Kidney epithelial cell (primary cell): ENCODE data around the gene SYT11. TPM values are rescaled to one million over a fixed set of nuclear protein-coding genes. Genes with fewer than 3 reads are reported as not detected.

Experiments used
- DNase-seq: peaks from one replicate; pipeline ENCODE4 v3.0.0-alpha.2; 2010; ENCODE audit warnings: low read depth
- H3K27me3 ChIP-seq: 2 replicates; pipeline ENCODE4 v1.6.0; 2011; ENCODE audit warnings: low read length; ENCODE audit not compliant: control insufficient read depth, insufficient read depth
- H3K36me3 ChIP-seq: 2 replicates; pipeline ENCODE4 v1.5.1; 2011; ENCODE audit warnings: low read length; ENCODE audit not compliant: control insufficient read depth, insufficient read depth
- H3K4me3 ChIP-seq: 2 replicates; pipeline ENCODE4 v1.5.1; 2011; ENCODE audit warnings: low read depth, mild to moderate bottlenecking, control low read depth, low read length
- total RNA-seq: library from RNA; depleted of rRNA; stranded (reverse); fragments of >200 nt; gene quantifications from 2 replicates; pipeline ENCODE4 v1.2.3, GENCODE V29; 2015
- TF ChIP-seq, protein P1 (sequence below): IDR thresholded peaks from 2 replicates; pipeline ENCODE4 v1.5.1; 2011; ENCODE audit warnings: mild to moderate bottlenecking, moderate library complexity, low read length, control low read depth, inconsistent platforms; ENCODE audit not compliant: insufficient read depth, poor library complexity, severe bottlenecking

Gene SYT11, protein sequence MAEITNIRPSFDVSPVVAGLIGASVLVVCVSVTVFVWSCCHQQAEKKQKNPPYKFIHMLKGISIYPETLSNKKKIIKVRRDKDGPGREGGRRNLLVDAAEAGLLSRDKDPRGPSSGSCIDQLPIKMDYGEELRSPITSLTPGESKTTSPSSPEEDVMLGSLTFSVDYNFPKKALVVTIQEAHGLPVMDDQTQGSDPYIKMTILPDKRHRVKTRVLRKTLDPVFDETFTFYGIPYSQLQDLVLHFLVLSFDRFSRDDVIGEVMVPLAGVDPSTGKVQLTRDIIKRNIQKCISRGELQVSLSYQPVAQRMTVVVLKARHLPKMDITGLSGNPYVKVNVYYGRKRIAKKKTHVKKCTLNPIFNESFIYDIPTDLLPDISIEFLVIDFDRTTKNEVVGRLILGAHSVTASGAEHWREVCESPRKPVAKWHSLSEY
- total RNA-seq, result 23.4 and 28.1 TPM in 2 replicates

GRCh38 chr1:155859234-155859829 lies at the start of gene SYT11:
SYT11 (plus strand) TSS chr1:155859567; CDS start chr1:155859762, 195 bp downstream.
- Histone ChIP-seq H3K36me3 (no peaks in the 10 kb centered on the region), H3K27me3 (no peaks in the 10 kb centered on the region), H3K4me3 (peak within 1 kb of the TSS; percentile 49)
- TF ChIP-seq, protein P1, sequence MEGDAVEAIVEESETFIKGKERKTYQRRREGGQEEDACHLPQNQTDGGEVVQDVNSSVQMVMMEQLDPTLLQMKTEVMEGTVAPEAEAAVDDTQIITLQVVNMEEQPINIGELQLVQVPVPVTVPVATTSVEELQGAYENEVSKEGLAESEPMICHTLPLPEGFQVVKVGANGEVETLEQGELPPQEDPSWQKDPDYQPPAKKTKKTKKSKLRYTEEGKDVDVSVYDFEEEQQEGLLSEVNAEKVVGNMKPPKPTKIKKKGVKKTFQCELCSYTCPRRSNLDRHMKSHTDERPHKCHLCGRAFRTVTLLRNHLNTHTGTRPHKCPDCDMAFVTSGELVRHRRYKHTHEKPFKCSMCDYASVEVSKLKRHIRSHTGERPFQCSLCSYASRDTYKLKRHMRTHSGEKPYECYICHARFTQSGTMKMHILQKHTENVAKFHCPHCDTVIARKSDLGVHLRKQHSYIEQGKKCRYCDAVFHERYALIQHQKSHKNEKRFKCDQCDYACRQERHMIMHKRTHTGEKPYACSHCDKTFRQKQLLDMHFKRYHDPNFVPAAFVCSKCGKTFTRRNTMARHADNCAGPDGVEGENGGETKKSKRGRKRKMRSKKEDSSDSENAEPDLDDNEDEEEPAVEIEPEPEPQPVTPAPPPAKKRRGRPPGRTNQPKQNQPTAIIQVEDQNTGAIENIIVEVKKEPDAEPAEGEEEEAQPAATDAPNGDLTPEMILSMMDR, result no peak
- DNase-seq, result peak; percentile 74

- TF ChIP-seq, protein P1, result no peak
- Histone ChIP-seq H3K36me3 (peaks cover 1% of the 10 kb centered on the region), H3K27me3 (no peaks in the 10 kb centered on the region), H3K4me3 (no peak overlapping the region)
- no peak for DNase-seq
These were observed 46.5 kb upstream of the SYT11 start for GRCh38 chr1:155812878-155813277.

DNA sequence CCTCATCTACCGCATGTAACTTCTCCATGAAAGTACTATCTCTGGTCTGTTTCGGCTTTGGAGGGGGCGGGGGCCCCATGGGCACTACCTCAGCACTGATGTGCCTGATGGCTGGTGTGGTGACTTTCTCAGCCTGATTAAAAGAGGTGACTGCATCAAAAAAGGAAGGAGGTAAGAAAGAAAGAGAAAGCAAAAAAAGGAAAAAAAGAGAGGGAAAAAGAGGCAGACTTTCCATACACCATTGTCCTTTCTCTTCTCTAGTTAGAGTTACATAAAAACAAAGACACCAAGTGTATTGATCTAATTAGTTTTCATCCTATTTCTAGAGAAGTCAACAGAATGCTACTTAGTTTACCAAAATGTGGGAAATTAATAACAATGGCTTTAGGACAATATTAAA lies 45.7 kb upstream of the SYT11 start:
- TF ChIP-seq, protein P1, result no peak
- H3K4me3 ChIP-seq, result no peak overlapping the region
- DNase-seq, result no peak
- H3K27me3 ChIP-seq, result no peaks in the 10 kb centered on the region
- H3K36me3 ChIP-seq, result peaks cover 1% of the 10 kb centered on the region

DNA sequence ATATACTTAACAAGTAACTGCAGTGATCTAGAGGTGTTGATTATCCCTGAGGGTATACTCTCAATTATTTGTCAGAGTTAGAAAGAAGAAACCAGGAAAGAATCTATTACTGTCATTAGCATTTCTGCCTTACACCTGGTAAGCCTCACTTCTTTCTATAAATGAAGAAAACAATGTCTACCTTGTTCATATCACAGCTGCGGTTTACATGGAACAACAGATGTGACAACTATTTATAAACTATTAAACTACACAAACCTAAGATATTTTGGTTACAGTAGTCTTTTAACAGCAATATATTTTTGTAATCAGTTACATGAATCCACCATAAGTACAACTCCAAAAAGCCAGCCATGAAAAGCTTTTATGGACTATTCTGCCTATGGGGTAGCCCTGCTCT lies 43.0 kb upstream of the SYT11 start:
- no peak overlapping the region for H3K4me3 ChIP-seq
- TF ChIP-seq, protein P1, result no peak
- no peak for DNase-seq
- peaks cover 1% of the 10 kb centered on the region for H3K36me3 ChIP-seq
- H3K27me3 ChIP-seq, result no peaks in the 10 kb centered on the region

- TF ChIP-seq, protein P1, result no peak
- Histone ChIP-seq H3K4me3 (no peak overlapping the region), H3K36me3 (no peaks in the 10 kb centered on the region), H3K27me3 (no peaks in the 10 kb centered on the region)
- DNase-seq, result no peak
These were observed 31.9 kb upstream of the SYT11 start for GRCh38 chr1:155827450-155827849.
